HUES64 (cell line): ENCODE results near the gene RAVER1.

Experiments used
- H3K27ac ChIP-seq: 2 replicates; pipeline ENCODE4 v1.7.0; 2013; ENCODE audit warnings: low read depth, low read length, inconsistent platforms
- H3K27me3 ChIP-seq: 2 replicates; pipeline ENCODE4 v1.6.1; 2013; ENCODE audit warnings: mild to moderate bottlenecking, low read length; ENCODE audit not compliant: insufficient read depth
- H3K36me3 ChIP-seq: 2 replicates; pipeline ENCODE4 v1.6.1; 2013; ENCODE audit warnings: mild to moderate bottlenecking, low read length; ENCODE audit not compliant: insufficient read depth
- H3K4me1 ChIP-seq: 2 replicates; pipeline ENCODE4 v1.6.1; 2013; ENCODE audit warnings: mild to moderate bottlenecking, low read length, moderate library complexity; ENCODE audit not compliant: insufficient read depth
- H3K4me3 ChIP-seq: 2 replicates; pipeline ENCODE4 v1.5.1; 2013; ENCODE audit warnings: mild to moderate bottlenecking, low read length, moderate library complexity
- H3K9ac ChIP-seq: 2 replicates; pipeline ENCODE4 v1.6.1; 2013; ENCODE audit warnings: mild to moderate bottlenecking, low read depth, low read length
- H3K9me3 ChIP-seq: 2 replicates; pipeline ENCODE4 v1.6.1; 2013; ENCODE audit warnings: low read depth, low read length; ENCODE audit not compliant: insufficient read depth
- WGBS: fragments of 150-250, 120-280 bp; methylation state at CpG from one replicate; pipeline ENCODE4 v1.1.7; 2013; ENCODE audit warnings: missing lambda C conversion rate; 5-methylcytosine and 5-hydroxymethylcytosine counted together

Gene RAVER1

GRCh38 chr19:10274589-10274988 is 58.7 kb downstream of the RAVER1 start:
- 94% methylated on average over 10 of the region's 10 CpGs for WGBS
- Histone ChIP-seq H3K9ac (no peak overlapping the region), H3K27me3 (peaks cover 31% of the 10 kb centered on the region), H3K4me3 (no peak overlapping the region), H3K9me3 (no peaks in the 10 kb centered on the region), H3K27ac (no peak overlapping the region), H3K36me3 (0 out of 2 replicates have a peak, but pooled peaks cover 2% of the 10 kb centered on the region), H3K4me1 (no peaks in the 10 kb centered on the region)

GRCh38 chr19:10271543-10272086 is 61.7 kb downstream of the RAVER1 start:
- H3K9me3 ChIP-seq, result no peaks in the 10 kb centered on the region
- 62% methylated on average over 12 of the region's 12 CpGs for WGBS
- H3K27ac ChIP-seq, result no peak overlapping the region
- peak overlapping the region; percentile 49 for H3K4me3 ChIP-seq
- no peaks in the 10 kb centered on the region for H3K4me1 ChIP-seq
- H3K36me3 ChIP-seq, result 0 out of 2 replicates have a peak, but pooled peaks cover 2% of the 10 kb centered on the region
- peaks cover 45% of the 10 kb centered on the region for H3K27me3 ChIP-seq
- no peak overlapping the region for H3K9ac ChIP-seq

- WGBS, result 4% methylated on average over 51 of the region's 51 CpGs
- Histone ChIP-seq H3K4me1 (no peaks in the 10 kb centered on the region), H3K9ac (peak within 1 kb of the TSS; percentile 7; the same call in 1 of the 2 replicates), H3K9me3 (no peaks in the 10 kb centered on the region), H3K27ac (no peak within 1 kb of the TSS; the same call in 1 of the 2 replicates), H3K36me3 (0 out of 2 replicates have a peak, but pooled peaks cover 2% of the 10 kb centered on the region), H3K4me3 (peak within 1 kb of the TSS; percentile 49), H3K27me3 (peaks cover 45% of the 10 kb centered on the region)
These were observed 62.5 kb downstream of the RAVER1 start, which contains the start of gene ICAM1 for GRCh38 chr19:10270616-10271394. Gene ICAM1 (plus strand): TSS chr19:10271120. CDS start chr19:10271160, 40 bp downstream.

DNA sequence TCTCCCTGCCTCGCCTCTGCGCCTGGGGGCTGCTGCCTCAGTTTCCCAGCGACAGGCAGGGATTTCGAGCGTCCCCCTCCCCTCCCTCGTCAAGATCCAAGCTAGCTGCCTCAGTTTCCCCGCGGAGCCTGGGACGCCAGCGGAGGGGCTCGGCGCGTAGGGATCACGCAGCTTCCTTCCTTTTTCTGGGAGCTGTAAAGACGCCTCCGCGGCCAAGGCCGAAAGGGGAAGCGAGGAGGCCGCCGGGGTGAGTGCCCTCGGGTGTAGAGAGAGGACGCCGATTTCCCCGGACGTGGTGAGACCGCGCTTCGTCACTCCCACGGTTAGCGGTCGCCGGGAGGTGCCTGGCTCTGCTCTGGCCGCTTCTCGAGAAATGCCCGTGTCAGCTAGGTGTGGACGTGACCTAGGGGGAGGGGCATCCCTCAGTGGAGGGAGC is 63.1 kb downstream of the RAVER1 start:
- no peak overlapping the region for H3K27ac ChIP-seq
- WGBS, result 8% methylated on average over 37 of the region's 37 CpGs
- H3K4me3 ChIP-seq, result peak overlapping the region; percentile 49

GRCh38 chr19:10269333-10270179 is 63.8 kb downstream of the RAVER1 start:
- Histone ChIP-seq H3K36me3 (no peaks in the 10 kb centered on the region), H3K9ac (no peak overlapping the region; the same call in 1 of the 2 replicates), H3K4me1 (no peaks in the 10 kb centered on the region), H3K4me3 (peak overlapping the region; percentile 49), H3K9me3 (no peaks in the 10 kb centered on the region), H3K27ac (no peak overlapping the region), H3K27me3 (peaks cover 45% of the 10 kb centered on the region)
- 9% methylated on average over 59 of the region's 59 CpGs for WGBS

More for the DNA sequence above, 63.1 kb downstream of the RAVER1 start:
- H3K27me3 ChIP-seq, result peaks cover 45% of the 10 kb centered on the region
- no peaks in the 10 kb centered on the region for H3K36me3 ChIP-seq
- peak overlapping the region; percentile 7; the same call in 1 of the 2 replicates for H3K9ac ChIP-seq
- H3K4me1 ChIP-seq, result no peaks in the 10 kb centered on the region
- H3K9me3 ChIP-seq, result no peaks in the 10 kb centered on the region

GRCh38 chr19:10268071-10268470 is 65.3 kb downstream of the RAVER1 start:
- 86% methylated on average over 6 of the region's 6 CpGs for WGBS
- no peaks in the 10 kb centered on the region for H3K9me3 ChIP-seq
- no peaks in the 10 kb centered on the region for H3K36me3 ChIP-seq
- peaks cover 45% of the 10 kb centered on the region for H3K27me3 ChIP-seq
- no peak overlapping the region for H3K4me3 ChIP-seq
- H3K9ac ChIP-seq, result no peak overlapping the region
- H3K4me1 ChIP-seq, result no peaks in the 10 kb centered on the region
- no peak overlapping the region for H3K27ac ChIP-seq

GRCh38 chr19:10266706-10267105 is 66.6 kb downstream of the RAVER1 start:
- Histone ChIP-seq H3K9me3 (no peaks in the 10 kb centered on the region), H3K4me3 (no peak overlapping the region), H3K9ac (no peak overlapping the region), H3K36me3 (no peaks in the 10 kb centered on the region), H3K27ac (no peak overlapping the region), H3K27me3 (peaks cover 34% of the 10 kb centered on the region), H3K4me1 (no peaks in the 10 kb centered on the region)
- WGBS, result 97% methylated on average over 7 of the region's 7 CpGs
